IMR-90 (cell line): ENCODE results near the gene SNED1. TPM values are rescaled to one million over a fixed set of nuclear protein-coding genes. Genes with fewer than 3 reads are reported as not detected.

Source experiments
- ATAC-seq: fragments of 200-7000 bp; cut with Tn5 transposase; 2 replicates; pipeline ENCODE4 v1.9.1; 2020; ENCODE audit warnings: low read depth, mild to moderate bottlenecking, moderate library complexity
- BruUV-seq: library from RNA; stranded (reverse); fragments of 400-500 nt; replicated peaks from 2 replicates; lab custom pipeline; 2021; lab: Mats Ljungman, UMichigan
- CTCF ChIA-PET: fragments of 300-600 bp; formaldehyde crosslinking; extraction: SDS; loops from one replicate; lab custom pipeline; 2021; ENCODE audit warnings: antibody characterized with exemption; lab: Yijun Ruan, JAX
- POLR2A ChIA-PET: fragments of 300-600 bp; sonication (Branson Sonifier 250); formaldehyde crosslinking; loops from one replicate; lab custom pipeline; 2022; ENCODE audit warnings: antibody characterized with exemption; ENCODE audit not compliant: unreplicated experiment; lab: Charles Lee
- DNase-seq: peaks from one replicate; pipeline ENCODE4 v3.0.0; 2013
- H2AFZ ChIP-seq: replicated peaks from 2 replicates; pipeline ENCODE3; 2013; ENCODE audit warnings: low read length, mild to moderate bottlenecking; ENCODE audit not compliant: poor library complexity
- H2AK5ac ChIP-seq: 2 replicates; pipeline ENCODE4 v1.6.1; 2013; ENCODE audit warnings: low read depth, low read length, inconsistent platforms
- H2AK9ac ChIP-seq: replicated peaks from 2 replicates; pipeline ENCODE3; 2013; ENCODE audit warnings: mild to moderate bottlenecking, low read depth, low read length, moderate library complexity; ENCODE audit not compliant: poor library complexity
- H2BK120ac ChIP-seq: 2 replicates; pipeline ENCODE4 v1.6.1; 2013; ENCODE audit warnings: low read depth, low read length, inconsistent platforms
- H2BK15ac ChIP-seq: 3 replicates; pipeline ENCODE4 v1.6.1; 2013; ENCODE audit warnings: low read depth, low read length, inconsistent platforms
- H2BK20ac ChIP-seq: 2 replicates; pipeline ENCODE4 v1.6.1; 2013; ENCODE audit warnings: low read depth, mild to moderate bottlenecking, inconsistent platforms, low read length, moderate library complexity
- H2BK5ac ChIP-seq: 2 replicates; pipeline ENCODE4 v1.6.1; 2013; ENCODE audit warnings: mild to moderate bottlenecking, low read depth, low read length, inconsistent platforms; ENCODE audit not compliant: poor library complexity, severe bottlenecking
- H3K14ac ChIP-seq: replicated peaks from 2 replicates; pipeline ENCODE4 v1.6.1; 2013; ENCODE audit warnings: low read depth, low read length, inconsistent platforms
- H3K18ac ChIP-seq: 2 replicates; pipeline ENCODE4 v1.6.1; 2013; ENCODE audit warnings: low read depth, low read length, control low read depth
- H3K23ac ChIP-seq: 2 replicates; pipeline ENCODE4 v1.6.1; 2013; ENCODE audit warnings: low read depth, low read length, inconsistent platforms
- H3K27ac ChIP-seq: 2 replicates; pipeline ENCODE4 v1.5.1; 2013; ENCODE audit warnings: mild to moderate bottlenecking, control low read depth, low read length; ENCODE audit not compliant: insufficient read depth
- H3K27me3 ChIP-seq: 2 replicates; pipeline ENCODE4 v1.6.1; 2013; ENCODE audit warnings: low read length; ENCODE audit not compliant: control insufficient read depth, insufficient read depth
- H3K36me3 ChIP-seq: 2 replicates; pipeline ENCODE4 v1.6.1; 2013; ENCODE audit warnings: low read length, mixed read lengths; ENCODE audit not compliant: control insufficient read depth, insufficient read depth
- H3K4ac ChIP-seq: 2 replicates; pipeline ENCODE4 v1.6.1; 2013; ENCODE audit warnings: low read depth, low read length, inconsistent platforms
- H3K4me1 ChIP-seq: 2 replicates; pipeline ENCODE4 v1.6.1; 2013; ENCODE audit warnings: low read length, mixed read lengths; ENCODE audit not compliant: control insufficient read depth, insufficient read depth
- H3K4me2 ChIP-seq: 2 replicates; pipeline ENCODE4 v1.6.1; 2013; ENCODE audit warnings: low read depth, mild to moderate bottlenecking, control low read depth, low read length, moderate library complexity
- H3K4me3 ChIP-seq: 2 replicates; pipeline ENCODE4 v1.5.1; 2013; ENCODE audit warnings: low read depth, mild to moderate bottlenecking, control low read depth, low read length, moderate library complexity; ENCODE audit not compliant: insufficient read depth
- H3K56ac ChIP-seq: 2 replicates; pipeline ENCODE4 v1.6.1; 2013; ENCODE audit warnings: low read length, inconsistent platforms; ENCODE audit not compliant: insufficient read depth; ENCODE audit errors: extremely low read depth
- H3K79me1 ChIP-seq, 2 experiments: 2 replicates each; pipeline ENCODE4 v1.6.1; 2013; ENCODE audit warnings: low read length in 2 of 2, inconsistent platforms in 1 of 2, low read depth in 1 of 2
- H3K9ac ChIP-seq: 2 replicates; pipeline ENCODE4 v1.6.1; 2013; ENCODE audit warnings: low read depth, low read length, control low read depth
- H3K9me1 ChIP-seq: 2 replicates; pipeline ENCODE4 v1.6.1; 2013; ENCODE audit warnings: low read length, inconsistent platforms; ENCODE audit not compliant: insufficient read depth
- H3K9me3 ChIP-seq: 2 replicates; pipeline ENCODE4 v1.6.1; 2013; ENCODE audit warnings: low read length; ENCODE audit not compliant: control insufficient read depth, insufficient read depth
- H4K20me1 ChIP-seq: 2 replicates; pipeline ENCODE4 v1.6.1; 2013; ENCODE audit warnings: low read length, inconsistent platforms; ENCODE audit not compliant: insufficient read depth
- H4K5ac ChIP-seq: 2 replicates; pipeline ENCODE4 v1.6.1; 2013; ENCODE audit warnings: mild to moderate bottlenecking, low read depth, low read length, control low read depth
- H4K8ac ChIP-seq, 2 experiments: 2 replicates each; pipeline ENCODE4 v1.6.1; 2013; ENCODE audit warnings: low read depth in 2 of 2, low read length in 2 of 2, control low read depth in 1 of 2, inconsistent platforms in 1 of 2
- H4K91ac ChIP-seq: 2 replicates; pipeline ENCODE4 v1.6.1; 2013; ENCODE audit warnings: low read depth, low read length, inconsistent platforms; ENCODE audit not compliant: insufficient read depth
- CEBPB ChIP-seq: IDR thresholded peaks from 2 replicates; pipeline ENCODE4 v1.6.1; 2012; ENCODE audit warnings: low read depth, low read length, improper control_type of control experiment
- CHD1 ChIP-seq: IDR thresholded peaks from 2 replicates; pipeline ENCODE4 v1.6.1; 2012; ENCODE audit warnings: low read depth, low read length, improper control_type of control experiment
- FOS ChIP-seq: fragments of 150-350 bp; IDR thresholded peaks from 2 replicates; pipeline ENCODE4 v1.6.1; 2016; ENCODE audit warnings: low read depth, low read length
- MAZ ChIP-seq: IDR thresholded peaks from 2 replicates; pipeline ENCODE4 v1.6.1; 2012; ENCODE audit warnings: low read depth, mild to moderate bottlenecking, low read length, improper control_type of control experiment, moderate library complexity, borderline replicate concordance
- MXI1 ChIP-seq: IDR thresholded peaks from 2 replicates; pipeline ENCODE4 v1.6.1; 2012; ENCODE audit warnings: low read depth, mild to moderate bottlenecking, low read length, moderate library complexity, borderline replicate concordance
- POLR2A ChIP-seq: IDR thresholded peaks from 2 replicates; pipeline ENCODE4 v1.6.1; 2012; ENCODE audit warnings: mild to moderate bottlenecking, low read depth, low read length
- RAD21 ChIP-seq: IDR thresholded peaks from 2 replicates; pipeline ENCODE4 v1.6.1; 2012; ENCODE audit warnings: low read length, improper control_type of control experiment
- RCOR1 ChIP-seq: IDR thresholded peaks from 2 replicates; pipeline ENCODE4 v1.6.1; 2012; ENCODE audit warnings: mild to moderate bottlenecking, low read length, improper control_type of control experiment; ENCODE audit not compliant: insufficient replicate concordance
- RFX5 ChIP-seq: IDR thresholded peaks from 2 replicates; pipeline ENCODE4 v1.8.0; 2012; ENCODE audit warnings: low read depth, mild to moderate bottlenecking, low read length, moderate library complexity
- SMC3 ChIP-seq: fragments of 150-350 bp; IDR thresholded peaks from 2 replicates; pipeline ENCODE4 v1.6.1; 2016; ENCODE audit warnings: low read depth, mild to moderate bottlenecking, antibody characterized with exemption, low read length, moderate library complexity
- WGBS, 2 experiments: methylation state at CpG; one replicate each; pipeline versions ENCODE4 v1.1.5 to v1.1.7; 2013; ENCODE audit warnings: missing lambda C conversion rate in 2 of 2; ENCODE audit not compliant: insufficient read length in 1 of 2; ENCODE audit errors: extremely low coverage in 2 of 2; 5-methylcytosine and 5-hydroxymethylcytosine counted together
- dilution Hi-C: fragments of 300-500 bp; cut with HindIII; formaldehyde crosslinking; loops from one replicate; pipeline ENCODE4 v1.14.3; 2018; ENCODE audit warnings: low sequenced_read_pairs; ENCODE audit not compliant: unreplicated experiment
- in situ Hi-C: fragments of 300-500 bp; cut with MboI; formaldehyde crosslinking; loops from 3 replicates; pipeline ENCODE4 v1.14.3; 2019; ENCODE audit warnings: low sequenced_read_pairs, inconsistent platforms, mixed read lengths
- intact Hi-C: fragments of 100-400 bp; cut with micrococcal nuclease; formaldehyde crosslinking; loops from 2 replicates; pipeline ENCODE4 v1.10.0; 2022
- polyA plus RNA-seq, 3 experiments: library from polyadenylated mRNA; depleted of rRNA; stranded (reverse); fragments of >200 nt; gene quantifications; 2 replicates each; pipeline ENCODE4 v1.2.3, GENCODE V29; 2012; ENCODE audit warnings: low replicate concordance in 1 of 3
- total RNA-seq: library from RNA; depleted of rRNA; stranded (reverse); fragments of >200 nt; gene quantifications from 2 replicates; pipeline ENCODE4 v1.2.3, GENCODE V29; 2012
- TF ChIP-seq, protein P1 (sequence below): conservative IDR thresholded peaks from 2 replicates; pipeline ENCODE4 v1.5.1; 2012; ENCODE audit warnings: mild to moderate bottlenecking, low read depth, low read length, improper control_type of control experiment
- TF ChIP-seq, protein P2 (sequence below): fragments of 150-350 bp; IDR thresholded peaks from 2 replicates; pipeline ENCODE4 v1.6.1; 2017; ENCODE audit warnings: mild to moderate bottlenecking, antibody characterized with exemption, low read length, low read depth
- TF ChIP-seq, protein P3 (sequence below): fragments of 150-350 bp; IDR thresholded peaks from 2 replicates; pipeline ENCODE4 v1.6.1; 2016; ENCODE audit warnings: low read depth, mild to moderate bottlenecking, low read length, moderate library complexity, borderline replicate concordance

Gene SNED1
- total and polyA plus RNA-seq, 2 of the 4 experiments (the other 2 are of a cell fraction) = 1.1 to 3.4 TPM

DNA sequence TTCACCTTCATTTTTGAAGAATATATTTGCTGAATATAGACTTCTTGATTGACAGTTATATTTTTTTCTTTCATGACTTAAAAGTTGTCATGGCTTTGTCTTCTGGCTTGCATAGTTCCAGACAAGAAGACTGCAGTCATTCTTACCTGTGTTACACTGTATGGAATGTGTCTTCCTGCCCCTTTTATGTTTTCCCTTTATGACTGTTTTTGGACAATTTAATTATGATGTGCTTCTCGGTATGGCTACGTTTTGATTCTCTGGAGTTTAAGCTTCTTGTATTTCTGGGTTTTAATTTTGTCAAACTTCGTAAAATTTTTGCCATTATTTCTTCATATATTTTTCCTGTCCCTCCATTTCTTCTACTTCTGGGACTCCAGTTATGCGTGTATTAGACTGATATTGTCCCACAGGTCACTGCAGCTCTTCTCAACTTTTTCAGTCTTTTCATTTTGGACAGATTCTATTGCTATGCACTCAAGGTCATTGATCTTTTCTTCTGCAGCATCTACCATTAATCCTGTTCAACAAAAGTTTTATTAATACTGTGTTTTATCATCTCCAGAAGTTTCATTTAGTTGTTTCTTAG lies 86.5 kb downstream of the SNED1 start:
- H2BK20ac ChIP-seq = no peak overlapping the region
- H2AFZ ChIP-seq = no peak overlapping the region
- H3K4ac ChIP-seq = no peak overlapping the region
- dilution Hi-C loops = no loop called here
- ATAC-seq (no peak), DNase-seq (no peak)
- H3K27me3 ChIP-seq = no peaks in the 10 kb centered on the region
- H4K8ac ChIP-seq = no peak overlapping the region
- H3K4me3 ChIP-seq = no peak overlapping the region
- H4K91ac ChIP-seq = no peak overlapping the region
- no peaks in the 10 kb centered on the region; a peak in 1 of 4 replicates for H3K79me1 ChIP-seq
- H3K18ac ChIP-seq = no peak overlapping the region
- no peak overlapping the region for H2BK120ac ChIP-seq
- no peaks in the 10 kb centered on the region; the same call in 1 of the 2 replicates for H3K9me1 ChIP-seq
- ChIA-PET POLR2A (no interaction called here), CTCF (no interaction called here)
- no peaks in the 10 kb centered on the region for H3K9me3 ChIP-seq
- no peak overlapping the region for H2BK15ac ChIP-seq
- WGBS, 2 experiments = no CpG with 5 or more reads among the region's 4 CpGs
- no peak overlapping the region for H3K4me2 ChIP-seq
- H3K9ac ChIP-seq = no peak overlapping the region
- no peak overlapping the region for H3K56ac ChIP-seq
- H2AK5ac ChIP-seq = no peak overlapping the region
- H3K23ac ChIP-seq = no peak overlapping the region
- peaks cover 31% of the 10 kb centered on the region for H3K36me3 ChIP-seq
- intact Hi-C loops = no loop called here
- BruUV-seq = no TSS peak
- no peaks in the 10 kb centered on the region for H3K4me1 ChIP-seq
- no peak overlapping the region for H4K5ac ChIP-seq
- H2AK9ac ChIP-seq = no peak overlapping the region
- no peak overlapping the region for H3K27ac ChIP-seq
- no peak overlapping the region for H2BK5ac ChIP-seq
- in situ Hi-C loops = no loop called here
- 0 out of 2 replicates have a peak, but pooled peaks cover 2% of the 10 kb centered on the region for H4K20me1 ChIP-seq
- H3K14ac ChIP-seq = no peak overlapping the region
- no peak for TF ChIP-seq CHD1
- TF ChIP-seq RCOR1 = no peak
- no peak for TF ChIP-seq FOS
- TF ChIP-seq, protein P1, sequence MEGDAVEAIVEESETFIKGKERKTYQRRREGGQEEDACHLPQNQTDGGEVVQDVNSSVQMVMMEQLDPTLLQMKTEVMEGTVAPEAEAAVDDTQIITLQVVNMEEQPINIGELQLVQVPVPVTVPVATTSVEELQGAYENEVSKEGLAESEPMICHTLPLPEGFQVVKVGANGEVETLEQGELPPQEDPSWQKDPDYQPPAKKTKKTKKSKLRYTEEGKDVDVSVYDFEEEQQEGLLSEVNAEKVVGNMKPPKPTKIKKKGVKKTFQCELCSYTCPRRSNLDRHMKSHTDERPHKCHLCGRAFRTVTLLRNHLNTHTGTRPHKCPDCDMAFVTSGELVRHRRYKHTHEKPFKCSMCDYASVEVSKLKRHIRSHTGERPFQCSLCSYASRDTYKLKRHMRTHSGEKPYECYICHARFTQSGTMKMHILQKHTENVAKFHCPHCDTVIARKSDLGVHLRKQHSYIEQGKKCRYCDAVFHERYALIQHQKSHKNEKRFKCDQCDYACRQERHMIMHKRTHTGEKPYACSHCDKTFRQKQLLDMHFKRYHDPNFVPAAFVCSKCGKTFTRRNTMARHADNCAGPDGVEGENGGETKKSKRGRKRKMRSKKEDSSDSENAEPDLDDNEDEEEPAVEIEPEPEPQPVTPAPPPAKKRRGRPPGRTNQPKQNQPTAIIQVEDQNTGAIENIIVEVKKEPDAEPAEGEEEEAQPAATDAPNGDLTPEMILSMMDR = no peak
- TF ChIP-seq MXI1 = no peak
- TF ChIP-seq RAD21 = no peak
- TF ChIP-seq, protein P2, sequence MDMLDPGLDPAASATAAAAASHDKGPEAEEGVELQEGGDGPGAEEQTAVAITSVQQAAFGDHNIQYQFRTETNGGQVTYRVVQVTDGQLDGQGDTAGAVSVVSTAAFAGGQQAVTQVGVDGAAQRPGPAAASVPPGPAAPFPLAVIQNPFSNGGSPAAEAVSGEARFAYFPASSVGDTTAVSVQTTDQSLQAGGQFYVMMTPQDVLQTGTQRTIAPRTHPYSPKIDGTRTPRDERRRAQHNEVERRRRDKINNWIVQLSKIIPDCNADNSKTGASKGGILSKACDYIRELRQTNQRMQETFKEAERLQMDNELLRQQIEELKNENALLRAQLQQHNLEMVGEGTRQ = no peak
- TF ChIP-seq POLR2A = no peak
- TF ChIP-seq CEBPB = no peak
- TF ChIP-seq, protein P3, sequence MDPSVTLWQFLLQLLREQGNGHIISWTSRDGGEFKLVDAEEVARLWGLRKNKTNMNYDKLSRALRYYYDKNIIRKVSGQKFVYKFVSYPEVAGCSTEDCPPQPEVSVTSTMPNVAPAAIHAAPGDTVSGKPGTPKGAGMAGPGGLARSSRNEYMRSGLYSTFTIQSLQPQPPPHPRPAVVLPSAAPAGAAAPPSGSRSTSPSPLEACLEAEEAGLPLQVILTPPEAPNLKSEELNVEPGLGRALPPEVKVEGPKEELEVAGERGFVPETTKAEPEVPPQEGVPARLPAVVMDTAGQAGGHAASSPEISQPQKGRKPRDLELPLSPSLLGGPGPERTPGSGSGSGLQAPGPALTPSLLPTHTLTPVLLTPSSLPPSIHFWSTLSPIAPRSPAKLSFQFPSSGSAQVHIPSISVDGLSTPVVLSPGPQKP = no peak
- no peak for TF ChIP-seq MAZ
- no peak for TF ChIP-seq RFX5
- no peak for TF ChIP-seq SMC3
